GM21423 (cell line): Measurements from ENCODE around the gene SRRM4.
"Not testable (repeated sequence)": the region's sequence is repeated elsewhere in the genome, so short reads cannot be mapped to it uniquely, and the experiment has no call there.

Source experiments
- ATAC-seq: cut with Tn5 transposase; IDR thresholded peaks from one replicate; pipeline ENCODE4 v1.9.1; 2021; ENCODE audit warnings: mild to moderate bottlenecking, moderate library complexity; ENCODE audit not compliant: unreplicated experiment

The SRRM4 gene

DNA sequence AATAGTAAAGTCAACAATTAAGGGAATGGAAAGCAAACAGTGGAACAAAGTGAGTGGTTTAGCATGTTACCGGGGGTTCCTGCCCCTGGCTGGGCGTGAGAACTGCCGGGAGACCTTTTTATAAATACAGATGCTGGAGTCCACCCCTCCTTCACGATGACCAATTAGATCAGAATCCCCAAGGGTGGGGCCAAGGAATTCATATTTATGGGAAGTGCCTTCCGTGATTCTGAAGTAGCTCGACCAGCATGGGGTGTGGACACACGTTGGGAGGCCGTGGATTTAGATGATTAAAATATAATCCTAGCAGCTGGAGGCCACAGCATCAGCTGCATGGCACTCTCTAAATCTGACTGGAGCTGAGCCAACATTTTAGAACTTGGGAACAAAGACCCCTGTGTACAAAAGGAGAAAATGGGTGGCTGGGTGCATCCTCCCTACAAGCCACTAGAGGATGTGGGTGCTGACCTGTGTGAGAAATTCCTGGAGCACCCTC is 87.9 kb downstream of the SRRM4 start:
- no peak for ATAC-seq

DNA sequence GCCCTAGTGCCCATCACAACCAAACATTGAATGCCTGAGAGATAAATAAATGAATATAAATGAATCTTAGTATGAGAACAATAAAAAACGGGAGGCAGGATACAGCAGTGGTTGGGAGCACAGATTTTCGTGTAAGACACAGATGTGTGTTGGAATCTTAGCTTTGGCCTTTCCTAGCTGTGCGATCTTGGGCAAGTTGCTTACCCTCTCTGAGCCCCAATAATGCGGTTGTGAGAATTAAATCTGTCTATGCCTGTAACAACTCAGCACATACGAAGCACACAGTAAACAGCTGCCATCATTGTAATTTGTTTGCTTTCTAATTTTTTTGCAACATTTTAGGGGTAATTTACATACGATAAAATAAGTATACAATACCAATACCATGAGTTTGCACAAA is 89.8 kb downstream of the SRRM4 start:
- ATAC-seq = no peak

DNA sequence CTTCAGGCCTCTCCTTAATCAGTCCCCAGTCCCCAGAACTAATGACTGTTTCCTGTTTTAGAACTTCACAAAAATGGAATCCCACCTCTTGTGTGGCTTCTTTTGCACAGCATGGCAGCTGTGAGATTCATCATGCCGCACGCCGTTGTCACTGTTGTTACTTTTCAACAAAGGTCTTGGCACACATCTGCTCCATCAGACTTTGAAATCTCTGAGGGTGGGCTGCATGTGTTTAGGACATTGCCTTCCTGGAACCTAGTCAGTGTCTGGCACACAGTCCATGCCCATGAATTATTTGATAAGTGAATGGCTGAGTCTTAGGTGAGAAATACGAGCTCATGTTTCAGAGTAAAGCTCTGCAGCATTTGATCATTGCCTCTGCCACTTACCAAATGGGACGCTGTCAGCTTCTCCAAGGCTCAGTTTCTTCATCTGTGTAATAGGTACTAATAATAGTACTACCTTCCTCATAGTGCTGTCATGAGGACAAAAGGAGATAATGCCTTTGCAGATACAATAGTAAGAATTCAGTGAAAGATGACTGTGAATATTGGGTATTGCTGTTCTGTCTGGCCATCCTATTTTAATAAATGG is 90.4 kb downstream of the SRRM4 start:
- ATAC-seq = no peak

DNA sequence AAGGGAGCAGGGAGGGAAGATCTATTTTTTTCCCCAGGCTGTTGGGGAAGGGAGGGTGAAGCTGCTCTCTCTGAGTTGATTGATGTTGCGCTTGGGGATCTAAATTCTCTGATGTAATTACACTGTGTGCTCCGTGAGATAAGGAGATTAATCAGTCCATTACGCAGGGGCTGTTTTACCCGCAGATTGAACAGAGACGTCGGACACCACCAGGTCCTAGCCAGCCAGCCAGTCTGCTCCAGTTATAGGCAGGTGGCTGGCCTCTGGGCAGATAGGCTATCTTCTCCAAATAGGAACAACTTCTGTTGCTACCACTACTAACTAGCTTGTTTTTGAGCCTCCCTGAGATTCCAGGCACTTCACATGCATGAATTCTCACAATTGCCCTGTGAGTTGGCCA is 91.1 kb downstream of the SRRM4 start:
- no peak for ATAC-seq

DNA sequence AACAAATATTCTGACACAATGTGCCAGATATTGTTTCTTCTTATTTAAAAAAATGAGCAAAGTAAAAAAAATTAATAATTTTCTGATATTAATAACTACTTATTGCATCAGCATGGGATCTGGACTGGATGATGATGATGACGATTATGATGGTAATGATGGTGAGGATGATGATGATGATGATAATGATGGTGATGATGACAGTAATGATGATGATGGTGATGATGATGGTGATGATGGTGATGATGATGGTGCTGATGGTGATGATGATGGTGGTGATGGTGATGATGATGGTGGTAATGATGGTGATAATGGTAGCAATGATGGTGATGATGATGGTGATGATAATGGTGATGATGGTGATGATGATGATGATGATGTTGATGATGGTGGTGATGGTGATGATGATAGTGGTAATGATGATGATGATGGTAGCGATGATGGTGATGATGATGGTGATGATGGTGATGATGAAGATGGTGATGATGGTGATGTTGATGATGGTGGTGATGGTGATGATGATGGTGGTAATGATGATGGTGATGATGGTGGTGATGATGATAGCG is 94.0 kb downstream of the SRRM4 start:
- no peak for ATAC-seq

DNA sequence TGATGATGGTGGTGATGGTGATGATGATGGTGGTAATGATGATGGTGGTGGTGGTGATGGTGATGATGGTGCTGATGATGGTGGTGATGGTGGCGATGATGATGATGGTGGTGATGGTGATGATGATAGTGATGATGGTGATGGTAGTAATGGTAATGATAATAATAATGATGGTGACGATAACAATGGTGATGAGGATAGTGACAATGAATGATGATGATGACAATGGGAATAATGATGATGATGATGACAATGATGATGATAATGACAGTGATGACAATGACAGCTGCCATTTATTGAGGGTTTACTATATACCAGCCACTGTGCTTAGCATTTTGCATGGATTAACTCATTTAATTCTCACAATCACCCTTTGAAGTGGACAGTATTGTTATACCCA is 94.6 kb downstream of the SRRM4 start:
- no peak for ATAC-seq

DNA sequence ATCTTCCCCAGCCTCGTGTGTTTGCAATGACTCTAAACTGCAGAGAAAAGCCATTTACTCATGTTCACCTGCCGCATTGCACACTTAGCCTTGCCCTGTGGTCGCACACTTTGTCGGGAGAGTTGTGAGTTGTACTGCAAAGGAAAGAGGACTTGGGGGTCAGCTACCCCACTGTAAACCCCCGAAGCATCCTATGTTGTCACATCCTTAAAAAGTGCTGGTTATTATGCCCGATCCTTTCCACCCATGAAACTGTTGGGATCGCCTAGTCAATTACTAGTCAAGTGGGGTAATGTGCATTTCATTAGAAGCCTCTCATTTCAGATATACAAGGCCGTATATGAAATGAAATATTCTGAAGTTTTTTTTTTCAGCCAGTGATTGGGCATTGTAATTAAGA is 98.2 kb downstream of the SRRM4 start:
- no peak for ATAC-seq

DNA sequence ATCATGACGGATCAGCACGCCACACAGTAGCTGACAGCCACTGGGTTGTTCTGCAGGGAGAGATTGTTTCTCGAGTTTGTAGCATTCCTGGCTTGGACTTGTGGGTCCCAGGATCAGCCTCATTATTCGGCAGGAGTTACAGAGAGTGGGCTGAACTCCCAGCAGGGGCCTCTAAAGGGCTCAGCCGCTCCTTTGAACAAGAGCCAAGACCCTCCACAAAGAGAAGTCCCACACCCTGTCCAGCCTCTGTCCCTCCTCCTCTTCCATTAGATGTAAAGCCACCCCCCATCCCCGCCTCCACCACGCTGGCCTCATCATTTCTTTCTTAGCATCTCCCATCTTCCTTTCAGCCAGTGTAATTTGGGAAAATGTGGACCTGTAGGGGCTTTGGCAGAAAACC is 100.7 kb downstream of the SRRM4 start:
- ATAC-seq = no peak

DNA sequence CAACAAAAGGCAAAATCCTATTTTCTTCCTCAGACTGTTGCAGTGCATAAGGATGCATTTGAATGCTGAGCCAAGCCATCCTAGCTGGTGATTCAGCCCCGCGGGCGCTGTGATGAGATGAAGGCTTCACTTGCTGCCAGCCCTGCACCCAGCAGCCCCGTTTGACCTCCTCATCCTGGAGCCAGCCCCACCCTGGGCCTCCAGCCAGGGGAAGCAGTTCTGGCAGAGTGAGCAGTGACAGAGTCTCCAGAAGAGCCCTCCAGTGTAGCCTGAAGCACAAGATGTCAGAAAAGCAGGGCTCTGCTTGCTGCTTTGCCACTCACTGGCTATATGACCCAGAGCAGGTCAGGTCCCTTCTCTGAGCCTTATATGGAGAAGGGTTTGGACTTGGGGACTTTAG is 101.2 kb downstream of the SRRM4 start:
- no peak for ATAC-seq

DNA sequence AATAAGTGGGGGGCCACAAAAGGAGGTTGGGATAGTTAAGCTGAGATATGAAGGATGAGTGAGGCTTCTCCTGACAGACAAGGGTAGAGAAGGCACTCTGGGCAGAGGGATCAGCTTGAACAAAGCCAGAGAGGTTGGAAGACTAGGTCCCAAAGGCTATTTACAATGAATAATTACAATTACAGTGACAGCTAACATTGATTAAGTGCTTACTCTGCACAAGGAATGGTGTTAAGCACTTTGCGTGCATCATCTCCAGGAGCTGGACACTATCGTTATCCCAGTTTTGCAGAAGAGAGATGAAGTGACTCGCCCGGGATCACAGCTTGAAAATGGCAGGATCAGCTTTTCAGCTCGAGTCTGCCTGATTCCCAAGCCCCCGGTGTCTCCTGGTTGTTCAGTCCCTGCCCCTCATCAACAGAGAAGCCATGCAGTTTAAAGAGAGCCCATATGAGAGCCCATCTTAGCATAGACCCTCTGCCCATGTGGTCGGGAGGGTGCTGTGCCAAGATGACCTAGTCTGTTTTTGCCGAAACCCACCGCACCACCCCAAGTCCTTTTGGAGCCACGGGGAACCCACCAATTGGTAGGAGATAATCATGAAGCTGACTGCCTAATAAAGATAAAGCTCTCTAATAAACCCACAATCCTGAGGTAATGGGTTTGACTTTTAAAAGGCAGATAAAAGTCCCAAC is 107.5 kb downstream of the SRRM4 start:
- no peak for ATAC-seq

DNA sequence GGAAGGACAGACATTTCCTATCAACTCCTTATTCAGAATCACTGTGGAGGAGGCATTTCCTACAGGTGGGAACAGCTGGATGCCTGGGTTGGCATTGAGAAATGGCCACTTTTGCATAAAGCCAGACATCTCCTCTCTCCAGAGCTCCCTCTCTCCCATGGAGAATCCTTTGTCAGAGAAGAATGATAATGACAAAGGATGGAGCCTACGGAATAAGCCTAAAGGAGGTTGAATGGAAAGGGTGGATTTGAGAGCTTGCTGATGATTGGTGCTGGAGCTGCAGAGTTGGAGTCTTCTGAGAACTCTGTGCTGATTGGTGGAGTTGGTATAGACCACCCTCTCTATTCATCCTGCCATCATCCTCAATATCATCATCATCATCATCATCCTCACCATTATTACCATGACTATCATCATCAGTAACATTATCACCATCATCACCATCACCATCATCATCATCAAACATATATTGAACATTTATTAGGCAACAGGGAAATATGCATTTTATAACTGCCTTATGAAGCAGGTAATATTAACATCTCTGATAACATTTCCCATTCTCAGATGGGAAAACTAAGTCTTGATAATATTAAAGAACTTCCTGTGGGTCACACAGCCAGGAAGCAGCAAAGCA is 108.2 kb downstream of the SRRM4 start:
- ATAC-seq = no peak

DNA sequence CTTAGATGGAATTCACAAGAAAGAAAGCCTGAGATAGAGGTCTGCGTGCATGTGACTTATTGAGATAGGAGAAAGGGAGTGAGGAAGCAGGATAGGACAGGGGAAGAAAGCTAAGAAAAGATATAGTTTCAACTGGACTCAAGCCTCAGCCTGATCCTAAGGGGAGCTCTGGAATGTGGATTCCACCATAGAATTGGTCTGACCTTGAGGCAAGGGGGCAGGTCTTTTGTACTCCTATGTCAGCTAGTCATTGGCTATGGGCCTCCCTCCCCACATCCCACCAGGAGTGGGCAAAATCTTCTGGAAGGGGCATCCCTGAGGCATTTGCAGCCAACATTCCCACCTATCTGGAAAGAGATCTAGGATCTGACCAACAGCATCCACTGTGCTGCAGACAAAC is 108.9 kb downstream of the SRRM4 start:
- no peak for ATAC-seq

DNA sequence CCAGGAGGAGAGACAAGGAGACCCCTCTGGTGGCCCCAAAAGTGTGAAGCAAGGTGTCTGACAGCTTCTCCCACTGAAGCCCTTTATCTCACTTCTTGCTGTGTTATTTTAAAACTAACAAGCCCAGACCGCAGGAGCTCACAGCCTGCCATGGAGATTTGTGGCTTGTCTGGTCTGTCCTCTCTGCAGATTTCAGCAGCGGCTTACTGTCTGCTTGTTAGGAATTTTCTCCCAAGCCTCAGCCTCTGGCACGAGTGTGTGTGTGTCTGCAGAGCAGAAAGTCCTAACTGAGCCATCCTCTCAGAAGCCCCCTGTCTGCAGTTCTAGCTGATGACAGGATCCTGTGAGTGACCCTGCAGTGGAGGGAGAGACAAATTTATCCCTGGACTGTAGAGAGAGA is 109.5 kb downstream of the SRRM4 start:
- no peak for ATAC-seq

DNA sequence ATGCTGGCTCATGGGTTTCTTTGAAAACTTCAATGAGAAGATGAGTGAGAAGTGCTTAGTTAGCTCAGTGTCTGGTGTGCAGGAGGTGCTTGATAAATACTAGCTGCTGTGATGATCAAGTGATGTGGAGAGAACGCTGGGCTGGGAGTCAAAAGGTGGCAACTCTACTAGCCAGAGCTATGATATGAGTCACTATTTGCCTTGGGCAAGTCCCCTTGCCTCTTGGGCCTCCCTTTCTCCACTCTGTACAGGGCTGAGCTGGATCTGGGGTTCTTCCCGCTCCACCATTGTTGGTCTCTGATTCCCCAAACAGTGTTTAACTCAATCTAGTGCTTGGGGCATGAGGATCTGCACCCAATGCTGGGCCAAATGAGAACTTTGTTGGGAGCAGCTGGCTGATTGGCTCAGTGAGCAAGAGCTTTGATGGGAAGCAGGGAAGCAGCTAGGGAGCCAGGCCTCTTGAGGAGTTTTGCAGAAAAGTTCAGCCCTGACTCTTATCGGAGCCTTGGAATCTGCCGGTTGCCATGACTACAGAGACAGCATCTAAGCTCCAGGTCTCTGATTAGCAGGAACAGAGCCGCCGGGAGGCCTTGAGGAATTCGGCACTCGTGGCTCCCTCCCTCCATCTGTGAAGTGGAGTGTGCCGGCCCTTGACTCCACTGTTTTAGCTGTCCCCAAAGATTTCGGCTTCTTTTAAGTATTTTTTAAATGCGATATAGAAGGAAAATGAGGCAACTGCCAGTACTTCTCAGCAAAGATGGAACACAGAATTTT is 115.3 kb downstream of the SRRM4 start:
- no peak for ATAC-seq

DNA sequence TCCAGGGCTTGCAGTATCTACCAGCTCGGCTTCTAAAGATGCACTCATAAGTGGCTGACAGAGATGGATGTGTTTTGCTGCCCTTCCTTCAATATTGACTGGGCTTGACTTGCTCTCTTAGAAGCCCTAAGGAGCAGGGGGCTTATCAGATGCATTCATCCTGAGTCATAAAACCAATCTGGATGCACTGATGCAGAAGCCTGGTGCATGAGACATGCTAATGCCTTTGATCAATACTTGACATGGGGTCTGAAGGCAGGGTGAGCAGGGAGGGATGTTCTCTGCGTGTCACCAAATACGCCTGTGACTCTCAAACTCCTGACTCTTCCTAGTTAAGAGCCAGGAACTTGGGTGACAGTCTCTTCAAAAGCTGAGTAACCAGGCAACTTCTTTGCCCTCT is 119.6 kb downstream of the SRRM4 start:
- ATAC-seq = no peak

DNA sequence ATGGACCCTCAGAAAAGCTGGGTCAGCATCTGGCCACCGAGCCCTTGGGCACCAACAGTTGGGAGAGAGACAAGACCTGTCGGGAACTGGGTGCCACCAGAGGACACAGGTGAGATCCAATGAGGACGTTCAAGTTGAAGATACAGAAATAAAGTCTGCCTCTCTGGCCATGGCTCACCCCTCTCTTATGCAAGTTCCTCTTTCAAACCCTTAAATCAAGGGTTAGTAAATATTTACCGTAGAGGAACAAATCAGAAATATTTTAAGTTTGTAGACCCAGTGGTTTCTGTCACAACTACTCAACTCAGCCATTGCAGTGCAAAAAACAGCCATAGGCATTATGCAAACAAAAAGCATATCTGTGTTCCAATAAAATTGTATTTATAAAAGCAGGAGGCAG is 120.9 kb downstream of the SRRM4 start:
- no peak for ATAC-seq

DNA sequence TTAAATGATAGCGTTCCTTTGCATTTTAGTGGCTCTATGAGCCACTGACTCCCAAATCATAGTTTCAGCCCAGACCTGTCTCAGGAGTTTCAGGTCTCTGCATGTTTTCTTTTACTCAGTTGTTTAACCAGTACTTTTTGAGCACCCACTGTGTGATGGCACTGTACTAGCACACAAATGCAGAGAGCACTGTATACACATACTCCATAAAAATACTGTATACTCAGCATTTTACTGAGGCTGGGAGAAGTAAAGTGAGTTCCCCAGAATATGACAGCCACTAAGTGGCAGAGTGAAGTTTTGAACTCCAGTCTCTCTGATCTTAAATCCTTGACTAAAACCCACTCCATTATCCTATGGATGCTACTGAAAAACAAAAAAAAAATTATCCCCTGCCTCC is 121.4 kb downstream of the SRRM4 start:
- ATAC-seq = no peak

DNA sequence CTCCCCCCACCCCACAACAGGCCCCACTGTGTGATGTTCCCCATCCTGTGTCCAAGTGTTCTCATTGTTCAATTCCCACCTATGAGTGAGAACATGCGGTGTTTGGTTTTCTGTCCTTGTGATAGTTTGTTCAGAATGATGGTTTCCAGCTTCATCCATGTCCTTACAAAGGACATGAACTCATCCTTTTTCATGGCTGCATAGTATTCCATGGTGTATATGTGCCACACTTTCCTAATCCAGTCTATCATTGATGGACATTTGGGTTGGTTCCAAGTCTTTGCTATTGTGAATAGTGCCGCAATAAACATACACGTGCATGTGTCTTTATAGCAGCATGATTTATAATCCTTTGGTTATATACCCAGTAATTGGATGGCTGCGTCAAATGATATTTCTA is 123.6 kb downstream of the SRRM4 start:
- not testable (repeated sequence) for ATAC-seq

DNA sequence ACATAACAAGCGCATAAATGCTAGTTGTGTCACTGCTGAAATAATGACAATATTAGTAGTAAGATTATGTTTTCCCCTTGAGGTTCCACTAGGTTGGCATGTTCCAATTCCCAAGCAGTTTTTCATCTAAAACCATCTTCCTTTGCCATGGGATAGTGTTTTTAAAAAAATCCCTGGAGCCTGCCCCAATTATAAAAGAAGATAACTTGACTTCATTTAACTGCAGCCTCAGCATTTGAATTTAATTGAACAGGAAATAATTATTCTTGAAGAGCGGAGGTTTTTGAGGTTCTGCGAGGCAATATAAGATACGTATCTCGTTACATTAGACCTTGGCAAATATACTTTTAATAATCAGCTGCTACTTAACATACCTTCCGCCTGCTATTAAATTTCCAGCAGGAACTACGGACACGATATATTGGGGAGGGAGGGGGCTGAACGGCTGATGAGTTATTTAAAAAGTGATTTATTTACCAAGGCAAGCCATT is 132.2 kb downstream of the SRRM4 start:
- no peak for ATAC-seq

DNA sequence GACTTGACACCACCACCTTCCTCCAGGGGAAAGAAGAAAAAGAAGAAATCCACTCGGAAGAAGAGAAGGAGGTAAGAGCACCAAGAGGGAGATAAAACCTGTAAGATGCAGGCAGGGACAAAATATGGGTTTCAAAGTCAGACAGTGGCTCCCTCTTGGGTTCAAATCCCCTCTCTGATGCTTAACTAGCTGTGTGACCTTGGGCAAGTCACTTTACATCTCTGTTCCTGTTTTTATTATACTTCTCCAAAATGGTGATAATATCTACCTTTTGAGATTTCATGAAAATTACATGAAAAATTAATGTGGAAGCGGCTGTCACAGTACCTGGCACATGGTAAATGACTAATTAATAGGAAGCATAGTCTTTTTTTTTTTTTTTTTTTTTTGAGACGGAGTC is 133.0 kb downstream of the SRRM4 start:
- no peak for ATAC-seq

DNA sequence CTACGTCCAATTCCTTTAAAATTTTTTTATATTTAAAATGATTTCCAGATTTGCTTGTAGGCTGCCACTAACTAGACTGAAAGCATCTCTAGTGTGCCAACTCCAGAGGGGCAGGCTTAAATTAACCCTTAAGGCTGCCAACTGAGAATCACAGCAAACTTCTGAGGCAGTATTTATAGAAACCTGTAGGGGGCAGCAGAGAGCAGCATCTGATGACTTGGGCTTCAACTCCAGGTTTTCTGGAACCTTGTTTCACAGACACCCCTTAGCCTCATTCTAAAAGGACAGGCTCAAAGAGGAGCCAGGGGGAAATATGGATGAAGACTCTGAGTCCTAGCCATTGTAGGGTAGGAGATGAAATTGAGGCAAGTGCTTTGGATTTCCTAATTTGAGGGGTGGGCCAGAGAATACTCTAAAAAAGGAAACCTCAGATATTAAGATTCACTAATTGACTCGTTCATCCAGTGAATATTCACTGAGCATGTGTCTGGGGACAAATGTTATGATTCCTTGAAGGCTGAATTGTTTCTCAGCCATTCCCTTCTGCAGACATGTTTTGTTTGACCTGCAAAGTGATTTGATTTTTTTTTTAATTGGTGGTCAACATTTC is 134.1 kb downstream of the SRRM4 start:
- ATAC-seq = no peak
